Measurements from ENCODE around the gene IMPACT.

DNA sequence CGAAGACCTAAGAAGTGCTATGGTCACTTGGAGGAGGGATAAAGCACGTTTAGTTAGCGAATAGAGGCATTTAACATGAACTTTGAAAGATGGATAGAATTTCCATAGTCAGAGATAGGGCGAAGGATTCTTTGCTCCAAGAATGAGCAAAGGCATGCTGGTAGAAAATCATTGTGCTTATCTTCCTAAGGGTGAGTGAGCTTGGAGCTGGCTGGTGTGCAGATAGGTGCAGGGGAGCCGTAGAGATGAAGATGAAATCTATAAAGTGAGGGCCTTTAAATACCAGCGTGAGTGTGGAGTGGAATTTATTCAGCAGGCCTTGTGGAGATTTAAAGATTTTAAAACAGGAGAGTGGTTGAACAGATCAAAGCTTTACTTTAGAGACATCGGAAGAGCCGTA lies 35.5 kb downstream of the IMPACT start:
- TF ChIP-seq POLR2A (IDR thresholded peaks at IDR 0.05) (no peak), POLR2AphosphoS5 (IDR thresholded peaks at IDR 0.05) (no peak), EP300 (IDR thresholded peaks at IDR 0.05) (no peak)

Data from sigmoid colon (tissue), 4 donors.